MG63 (cell line): ENCODE measurements around the gene MEF2C. TPM values are rescaled to one million over a fixed set of nuclear protein-coding genes. Genes with fewer than 3 reads are reported as not detected.

Experiments used
- DNase-seq: peaks from one replicate; pipeline ENCODE4 v3.0.0-alpha.2; 2020
- H3K27me3 ChIP-seq: fragments of 250-450 bp; sonication (Bioruptor Pico); 2 replicates; pipeline ENCODE4 v1.5.1; 2020; ENCODE audit warnings: mild to moderate bottlenecking, moderate library complexity
- H3K36me3 ChIP-seq: fragments of 250-450 bp; sonication (Bioruptor Pico); 2 replicates; pipeline ENCODE4 v1.5.1; 2020; ENCODE audit warnings: mild to moderate bottlenecking, moderate library complexity
- H3K4me3 ChIP-seq: fragments of 250-450 bp; sonication (Bioruptor Pico); 2 replicates; pipeline ENCODE4 v1.5.1; 2020; ENCODE audit warnings: mild to moderate bottlenecking, moderate library complexity
- H3K9me3 ChIP-seq: fragments of 250-450 bp; sonication (Bioruptor Pico); 2 replicates; pipeline ENCODE4 v1.5.1; 2020; ENCODE audit warnings: mild to moderate bottlenecking, moderate library complexity
- total RNA-seq: library from RNA; depleted of rRNA; stranded (reverse); fragments of >200 nt; shearing (Covaris generic); gene quantifications from 2 replicates; pipeline ENCODE4 v1.2.3, GENCODE V29; 2014; ENCODE audit warnings: low replicate concordance

The MEF2C gene
- total RNA-seq, 1 experiment from 2014 or later, result 9.5 TPM

GRCh38 chr5:88667496-88668201 lies 215.3 kb downstream of the MEF2C start:
- Histone ChIP-seq H3K36me3 (peaks cover 57% of the 10 kb centered on the region), H3K27me3 (no peaks in the 10 kb centered on the region), H3K9me3 (no peaks in the 10 kb centered on the region), H3K4me3 (peak overlapping the region; percentile 55)
- DNase-seq, result peak; percentile 59
